HG03139 (cell line): Measurements from ENCODE around the gene CTNNA2.

ENCODE experiments used
- ATAC-seq: cut with Tn5 transposase; IDR thresholded peaks from one replicate; pipeline ENCODE4 v1.9.1; 2021; ENCODE audit not compliant: unreplicated experiment

The CTNNA2 gene

GRCh38 chr2:80255918-80256781 is 743.3 kb downstream of the CTNNA2 start:
- no peak for ATAC-seq

DNA sequence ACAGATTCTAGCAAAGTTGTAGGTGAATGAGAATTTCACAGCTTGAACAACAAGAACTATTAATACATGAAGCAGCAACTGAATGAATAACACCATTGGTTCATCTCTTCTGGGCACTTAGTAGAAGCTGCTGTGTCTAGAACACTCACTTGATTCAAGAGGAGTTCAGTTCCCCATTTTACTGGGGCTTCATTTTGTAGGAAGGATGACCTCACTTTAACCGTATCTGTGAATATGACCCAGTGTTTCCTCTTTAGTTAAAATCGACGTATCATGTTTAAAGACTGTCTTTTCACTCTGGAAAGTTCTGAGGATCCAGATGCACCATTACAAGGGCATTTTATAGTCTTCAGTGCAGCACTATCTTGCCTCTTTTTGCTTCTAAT is 743.9 kb downstream of the CTNNA2 start:
- no peak for ATAC-seq

DNA sequence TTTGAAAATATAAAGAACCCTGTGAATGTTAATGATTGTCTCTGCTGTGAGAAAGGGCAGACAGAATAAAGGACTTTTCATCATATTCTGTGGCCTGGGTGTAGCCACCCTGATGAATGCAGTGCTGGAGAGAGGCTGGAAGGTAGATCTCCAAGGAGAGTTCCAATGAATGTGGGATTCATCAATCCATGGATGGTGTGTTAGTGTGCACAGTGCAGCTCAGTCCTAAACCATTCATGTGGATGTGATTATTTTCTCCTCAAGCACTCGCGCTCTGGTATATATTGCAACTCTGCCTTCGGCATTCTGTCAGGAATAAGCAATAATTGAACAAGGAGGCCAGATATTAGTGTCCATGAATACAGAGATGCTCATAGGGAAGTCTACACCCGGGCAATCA is 744.6 kb downstream of the CTNNA2 start:
- ATAC-seq, result no peak

- no peak for ATAC-seq
Measured at GRCh38 chr2:80258341-80258740, 745.5 kb downstream of the CTNNA2 start.

DNA sequence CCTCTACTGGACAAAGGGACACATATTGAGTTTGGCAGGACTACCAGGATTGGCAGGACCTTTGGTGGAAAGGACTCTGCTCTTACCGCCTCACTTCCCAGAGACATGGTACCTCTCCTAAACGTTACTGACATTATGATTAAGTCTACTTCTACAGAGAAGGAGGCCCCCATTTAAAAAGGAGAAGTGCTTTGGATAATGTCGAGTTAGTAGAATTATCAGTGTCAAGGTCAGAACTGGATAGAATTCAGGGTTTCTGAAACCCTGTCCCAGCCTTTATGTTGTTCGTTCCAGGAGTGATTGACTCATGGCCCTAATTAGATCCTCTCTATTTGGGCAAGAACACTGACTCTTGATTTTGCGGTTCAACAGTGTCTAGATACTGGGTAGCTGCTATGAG is 745.9 kb downstream of the CTNNA2 start:
- no peak for ATAC-seq

GRCh38 chr2:80259292-80259691 is 746.4 kb downstream of the CTNNA2 start:
- ATAC-seq, result no peak

DNA sequence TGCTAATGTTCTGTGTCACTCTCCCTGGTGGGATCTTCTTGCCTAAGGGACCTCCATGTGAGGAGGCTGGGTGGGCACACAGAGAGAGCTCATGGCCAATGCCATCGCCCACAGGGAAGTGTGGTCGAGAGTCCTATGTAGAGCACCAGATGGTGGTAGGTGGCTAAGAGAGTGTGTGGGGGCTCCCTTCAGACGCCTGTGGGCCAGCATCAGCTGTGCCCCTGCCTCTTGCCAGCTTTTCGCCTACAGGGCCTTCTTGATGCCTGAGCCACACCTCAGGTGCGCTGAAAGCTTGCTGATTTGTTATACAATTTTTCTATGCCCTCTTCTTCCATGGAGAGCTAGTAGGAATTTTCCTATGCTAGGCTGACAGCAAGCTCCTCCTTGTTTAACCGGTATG is 753.4 kb downstream of the CTNNA2 start:
- ATAC-seq, result no peak

DNA sequence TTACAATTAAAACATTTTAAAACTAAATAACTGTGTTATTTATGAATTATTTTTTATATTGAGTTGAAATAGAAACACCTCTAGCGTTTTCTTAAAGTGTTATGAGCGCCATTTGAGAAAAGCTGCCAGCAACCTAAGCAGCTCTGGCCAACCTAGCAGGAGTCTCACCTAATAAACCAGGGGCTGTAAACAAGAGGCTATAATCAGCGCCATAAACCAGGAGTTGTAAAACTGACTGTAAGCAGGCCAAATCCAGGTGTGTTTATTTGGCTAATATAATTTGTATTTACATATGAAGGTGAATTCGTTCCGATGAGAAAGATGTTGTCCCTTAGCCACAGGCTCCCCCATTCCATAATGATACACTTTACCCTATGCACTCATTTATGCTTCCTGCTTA is 757.0 kb downstream of the CTNNA2 start:
- ATAC-seq, result no peak

GRCh38 chr2:80280598-80280997 is 767.7 kb downstream of the CTNNA2 start:
- no peak for ATAC-seq

DNA sequence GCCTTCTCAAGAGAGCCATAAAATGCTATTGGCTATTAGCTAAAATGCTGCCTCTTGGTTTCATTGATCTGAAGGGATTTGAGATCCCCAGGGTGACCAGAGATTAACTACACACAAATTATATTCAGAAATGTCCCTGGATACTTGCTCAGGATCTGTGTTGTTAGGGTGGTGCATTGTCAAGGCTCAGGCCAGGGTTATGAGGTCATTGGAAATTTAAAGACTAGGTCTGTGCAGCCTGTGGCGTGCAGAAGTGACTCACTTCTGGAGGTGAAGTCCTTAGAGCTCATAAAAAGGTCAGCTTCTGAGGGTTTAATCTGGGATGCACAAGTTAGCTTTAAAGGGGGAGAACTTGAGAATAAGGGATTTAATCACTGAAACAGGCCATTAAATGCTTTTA is 768.2 kb downstream of the CTNNA2 start:
- no peak for ATAC-seq

- ATAC-seq, result no peak
Measured at GRCh38 chr2:80288576-80288975, 775.7 kb downstream of the CTNNA2 start.

DNA sequence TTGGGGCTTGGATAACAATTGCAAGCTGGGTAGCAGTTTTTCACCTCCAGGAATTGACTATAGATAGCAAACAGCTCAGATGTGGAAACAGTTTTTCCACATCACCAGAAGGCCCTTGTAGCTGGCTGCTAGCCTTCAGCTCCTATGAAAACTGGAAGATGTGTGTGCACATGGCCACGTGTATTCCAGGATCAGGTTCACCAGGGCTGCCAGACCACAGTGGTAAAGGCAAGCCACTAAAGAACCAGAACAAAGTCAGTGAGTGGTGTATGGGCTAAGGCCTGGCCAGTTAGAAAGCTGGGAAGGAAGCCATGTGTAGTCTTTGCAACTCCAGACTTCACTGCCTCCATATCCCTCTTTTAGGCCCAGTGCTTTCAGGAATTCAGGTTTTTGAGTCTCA is 778.8 kb downstream of the CTNNA2 start:
- no peak for ATAC-seq

- ATAC-seq, result no peak
Measured at GRCh38 chr2:80292474-80292873, 779.6 kb downstream of the CTNNA2 start.

- ATAC-seq, result no peak
Measured at GRCh38 chr2:80293039-80293438, 780.2 kb downstream of the CTNNA2 start.

- no peak for ATAC-seq
Measured at GRCh38 chr2:80298954-80299353, 786.1 kb downstream of the CTNNA2 start.

- no peak for ATAC-seq
Measured at GRCh38 chr2:80299661-80300060, 786.8 kb downstream of the CTNNA2 start.

- no peak for ATAC-seq
Measured at GRCh38 chr2:80300346-80300745, 787.5 kb downstream of the CTNNA2 start.

- ATAC-seq, result no peak
Measured at GRCh38 chr2:80300954-80301353, 788.1 kb downstream of the CTNNA2 start.

DNA sequence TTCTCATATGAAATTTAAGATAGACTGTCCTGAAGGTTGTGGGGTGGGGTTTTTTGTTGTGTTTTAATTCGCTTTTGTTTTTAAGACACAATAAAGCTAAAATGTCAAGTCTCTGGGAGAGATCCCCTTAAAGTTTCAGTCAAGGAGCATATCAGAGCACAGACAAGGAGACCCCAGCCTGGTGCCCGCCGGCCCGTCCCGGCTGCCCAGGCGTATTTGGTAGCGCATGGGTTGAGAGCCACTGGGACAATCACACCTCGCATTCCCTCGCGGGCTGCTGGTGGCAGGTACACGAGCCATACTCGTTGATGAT is 789.1 kb downstream of the CTNNA2 start:
- ATAC-seq, result no peak

DNA sequence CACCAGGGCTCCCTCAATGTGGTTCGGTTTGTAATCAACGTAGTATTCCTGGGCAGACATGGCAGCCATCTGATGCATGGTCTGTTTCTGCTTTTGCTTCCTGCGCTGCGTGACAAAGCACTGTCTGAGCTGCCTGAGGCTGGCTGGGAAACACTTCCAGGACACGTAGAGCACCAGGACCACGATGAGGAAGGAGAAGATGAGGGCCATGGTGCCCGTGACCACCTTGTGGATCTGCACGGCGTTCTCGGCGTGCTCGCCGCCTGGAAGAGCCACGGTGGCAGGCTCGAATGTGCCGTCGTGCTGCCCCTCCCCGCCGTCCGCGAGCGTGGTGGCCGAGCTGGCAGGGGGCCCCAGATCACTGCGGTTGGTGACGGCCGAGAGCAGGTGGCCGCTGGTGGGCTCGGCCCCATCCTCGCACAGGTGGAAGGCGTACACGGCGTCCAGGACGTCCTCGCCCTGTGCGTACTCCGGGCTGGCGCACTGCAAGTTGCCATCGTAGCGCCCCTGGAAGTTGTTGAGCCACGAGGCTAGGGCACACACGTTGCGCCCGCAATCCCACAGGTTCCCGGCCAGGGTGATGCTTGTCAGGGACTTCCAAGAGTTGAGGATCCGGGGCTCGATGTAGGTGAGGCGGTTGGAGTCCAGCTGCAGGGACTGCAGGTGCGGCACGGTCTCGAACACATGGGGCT is 789.6 kb downstream of the CTNNA2 start:
- no peak for ATAC-seq

GRCh38 chr2:80303006-80303908 is 790.4 kb downstream of the CTNNA2 start:
- no peak for ATAC-seq
